H1 (cell line): ENCODE results near the gene SSTR3. TPM values are rescaled to one million over a fixed set of nuclear protein-coding genes. Genes with fewer than 3 reads are reported as not detected.

Experiments
- CTCF ChIA-PET: fragments of 300-600 bp; sonication (Branson Sonifier 250); formaldehyde crosslinking; loops from one replicate; lab custom pipeline; 2021; ENCODE audit not compliant: partially characterized antibody; lab: Charles Lee
- POLR2A ChIA-PET: fragments of 300-600 bp; sonication (Branson Sonifier 250); formaldehyde crosslinking; loops from one replicate; lab custom pipeline; 2021; ENCODE audit warnings: inconsistent platforms; ENCODE audit not compliant: partially characterized antibody; lab: Charles Lee
- DNase-seq, 2 experiments: peaks; one replicate each; pipeline versions ENCODE4 v3.0.0 to v3.0.0-alpha.2; 2010 to 2022; ENCODE audit warnings: low spot score in 2 of 2, low read depth in 1 of 2, mixed read lengths in 1 of 2
- FAIRE-seq: peaks from 2 replicates; lab custom pipeline; 2011; peaks lifted over from hg19 to GRCh38; lab: Jason Lieb, UNC
- H2AFZ ChIP-seq: 2 replicates; pipeline ENCODE4 v1.8.1; 2012; ENCODE audit warnings: low read length, inconsistent platforms
- H2AK5ac ChIP-seq: 2 replicates; pipeline ENCODE4 v1.6.1; 2013; ENCODE audit warnings: low read depth, low read length
- H2BK120ac ChIP-seq: replicated peaks from 2 replicates; pipeline ENCODE3; 2013; ENCODE audit warnings: low read depth, low read length, inconsistent platforms
- H2BK12ac ChIP-seq: 2 replicates; pipeline ENCODE4 v1.6.1; 2013; ENCODE audit warnings: low read depth, low read length
- H2BK15ac ChIP-seq: 2 replicates; pipeline ENCODE4 v1.6.1; 2013; ENCODE audit warnings: low read length
- H2BK20ac ChIP-seq: 2 replicates; pipeline ENCODE4 v1.6.1; 2013; ENCODE audit warnings: low read length
- H2BK5ac ChIP-seq: 2 replicates; pipeline ENCODE4 v1.6.1; 2013; ENCODE audit warnings: low read depth, low read length
- H3K14ac ChIP-seq: 2 replicates; pipeline ENCODE4 v1.6.1; 2013; ENCODE audit warnings: inconsistent platforms; ENCODE audit not compliant: insufficient read length
- H3K18ac ChIP-seq: 2 replicates; pipeline ENCODE4 v1.6.1; 2013; ENCODE audit warnings: low read length; ENCODE audit errors: extremely low read depth
- H3K23ac ChIP-seq: 2 replicates; pipeline ENCODE4 v1.6.1; 2013; ENCODE audit warnings: inconsistent platforms; ENCODE audit not compliant: insufficient read length
- H3K23me2 ChIP-seq: 2 replicates; pipeline ENCODE4 v1.6.1; 2013; ENCODE audit warnings: low read depth, low read length
- H3K27ac ChIP-seq: 2 replicates; pipeline ENCODE4 v1.6.1; 2011; ENCODE audit warnings: low read depth, low read length, inconsistent platforms
- H3K27me3 ChIP-seq, 4 experiments: replicated peaks in 1 of 4; 1 replicate in 1 of 4; 2 replicates in 3 of 4; pipeline versions ENCODE4 v1.6.1 to v1.8.1; 2011 to 2013; ENCODE audit warnings: low read length in 3 of 4, mild to moderate bottlenecking in 3 of 4, inconsistent platforms in 2 of 4, mixed read lengths in 2 of 4, moderate library complexity in 1 of 4; ENCODE audit not compliant: control insufficient read depth in 3 of 4, insufficient read depth in 3 of 4; ENCODE audit errors: extremely low read depth in 1 of 4
- H3K36me3 ChIP-seq, 4 experiments: 2 replicates each; pipeline versions ENCODE4 v1.6.1 to v1.8.1; 2011 to 2013; ENCODE audit warnings: mild to moderate bottlenecking in 4 of 4, low read length in 3 of 4, moderate library complexity in 2 of 4, control low read depth in 1 of 4, inconsistent platforms in 1 of 4; ENCODE audit not compliant: insufficient read depth in 4 of 4, control insufficient read depth in 2 of 4
- H3K4ac ChIP-seq: replicated peaks from 2 replicates; pipeline ENCODE3; 2013; ENCODE audit warnings: low read length, low read depth, mixed read lengths, inconsistent platforms; ENCODE audit not compliant: insufficient read length
- H3K4me1 ChIP-seq, 4 experiments: replicated peaks in 1 of 4; 1 replicate in 1 of 4; 2 replicates in 3 of 4; pipeline versions ENCODE4 v1.6.1 to v1.8.1; 2011 to 2013; ENCODE audit warnings: low read length in 3 of 4, inconsistent platforms in 2 of 4, mixed read lengths in 1 of 4; ENCODE audit not compliant: insufficient read depth in 4 of 4, control insufficient read depth in 3 of 4
- H3K4me2 ChIP-seq, 2 experiments: 2 replicates each; pipeline versions ENCODE4 v1.6.1 to v1.8.1; 2011 to 2013; ENCODE audit warnings: low read depth in 2 of 2, low read length in 2 of 2, control low read depth in 1 of 2, inconsistent platforms in 1 of 2, mild to moderate bottlenecking in 1 of 2; ENCODE audit not compliant: insufficient read depth in 1 of 2
- H3K4me3 ChIP-seq, 4 experiments: fragments of 200-600, 300-600 bp in 1 of 4; sonication (generic), shearing (Covaris generic), sonication (Bioruptor Twin) in 1 of 4; 2 replicates each; pipeline versions ENCODE4 v1.5.1 to v1.8.1; 2011 to 2016; ENCODE audit warnings: low read length in 4 of 4, low read depth in 3 of 4, control low read depth in 2 of 4, inconsistent platforms in 2 of 4, mild to moderate bottlenecking in 2 of 4, mixed read lengths in 1 of 4, moderate library complexity in 1 of 4; ENCODE audit not compliant: insufficient read depth in 2 of 4; ENCODE audit errors: extremely low read depth in 1 of 4
- H3K56ac ChIP-seq: replicated peaks from 2 replicates; pipeline ENCODE3; 2013; ENCODE audit warnings: low read depth, mild to moderate bottlenecking, mixed read lengths, low read length, inconsistent platforms; ENCODE audit not compliant: insufficient read length
- H3K79me1 ChIP-seq: 2 replicates; pipeline ENCODE4 v1.6.1; 2013; ENCODE audit warnings: low read depth, low read length, control low read depth
- H3K79me2 ChIP-seq, 2 experiments: 2 replicates each; pipeline versions ENCODE4 v1.6.1 to v1.8.1; 2012 to 2013; ENCODE audit warnings: low read length in 2 of 2, mild to moderate bottlenecking in 2 of 2, inconsistent platforms in 1 of 2; ENCODE audit not compliant: insufficient read depth in 2 of 2, control insufficient read depth in 1 of 2
- H3K9ac ChIP-seq, 4 experiments: replicated peaks in 1 of 4; 1 replicate in 1 of 4; 2 replicates in 3 of 4; pipeline versions ENCODE4 v1.6.1 to v1.8.1; 2011 to 2013; ENCODE audit warnings: low read depth in 3 of 4, low read length in 3 of 4, control low read depth in 2 of 4, mild to moderate bottlenecking in 2 of 4, moderate library complexity in 2 of 4, inconsistent platforms in 1 of 4; ENCODE audit errors: extremely low read depth in 1 of 4
- H3K9me3 ChIP-seq, 2 experiments: 2 replicates each; pipeline versions ENCODE4 v1.6.1 to v1.8.1; 2012 to 2013; ENCODE audit warnings: mild to moderate bottlenecking in 2 of 2, moderate library complexity in 2 of 2, control low read depth in 1 of 2, inconsistent platforms in 1 of 2, low read depth in 1 of 2, low read length in 1 of 2, mixed read lengths in 1 of 2; ENCODE audit not compliant: insufficient read depth in 2 of 2
- H4K20me1 ChIP-seq, 2 experiments: replicated peaks in 1 of 2; 2 replicates each; pipeline versions ENCODE3 to v1.8.1; 2011 to 2013; ENCODE audit warnings: inconsistent platforms in 2 of 2, low read length in 2 of 2, mild to moderate bottlenecking in 1 of 2; ENCODE audit not compliant: insufficient read depth in 2 of 2, control insufficient read depth in 1 of 2
- H4K5ac ChIP-seq: 2 replicates; pipeline ENCODE4 v1.6.1; 2013; ENCODE audit warnings: low read length, low read depth, mixed read lengths, inconsistent platforms; ENCODE audit not compliant: insufficient read length
- H4K8ac ChIP-seq: 2 replicates; pipeline ENCODE4 v1.8.0; 2013; ENCODE audit warnings: mild to moderate bottlenecking, moderate library complexity, low read length, inconsistent platforms; ENCODE audit not compliant: insufficient read depth; ENCODE audit errors: extremely low read depth
- H4K91ac ChIP-seq: replicated peaks from 2 replicates; pipeline ENCODE3; 2013; ENCODE audit warnings: low read length, mixed read lengths, inconsistent platforms; ENCODE audit not compliant: insufficient read length
- BACH1 ChIP-seq: IDR thresholded peaks from 2 replicates; pipeline ENCODE4 v1.6.1; 2012; ENCODE audit warnings: low read length, improper control_type of control experiment
- EGR1 ChIP-seq: IDR thresholded peaks from 2 replicates; pipeline ENCODE4 v1.6.1; 2011; ENCODE audit warnings: low read depth, low read length, borderline replicate concordance
- JUND ChIP-seq: IDR thresholded peaks from 2 replicates; pipeline ENCODE4 v1.6.1; 2011; ENCODE audit warnings: mild to moderate bottlenecking, improper control_type of control experiment, low read length
- MAFK ChIP-seq: IDR thresholded peaks from 2 replicates; pipeline ENCODE4 v1.6.1; 2012; ENCODE audit warnings: low read depth, mild to moderate bottlenecking, improper control_type of control experiment, low read length
- PHF8 ChIP-seq: fragments of 200-600 bp; sonication (generic); conservative IDR thresholded peaks from 2 replicates; pipeline ENCODE4 v1.7.1; 2012; ENCODE audit warnings: low read depth, mild to moderate bottlenecking, inconsistent platforms, low read length, moderate library complexity
- POLR2A ChIP-seq, 2 experiments: IDR thresholded peaks; 1 replicate in 1 of 2; 2 replicates in 1 of 2; pipeline ENCODE4 v1.6.1; 2011; ENCODE audit warnings: low read depth in 2 of 2, low read length in 2 of 2, mild to moderate bottlenecking in 2 of 2; ENCODE audit errors: control extremely low read depth in 1 of 2
- POLR2AphosphoS5 ChIP-seq: IDR thresholded peaks from 2 replicates; pipeline ENCODE4 v1.6.1; 2011; ENCODE audit warnings: low read depth, low read length
- RAD21 ChIP-seq, 2 experiments: IDR thresholded peaks in 1 of 2; conservative IDR thresholded peaks in 1 of 2; 2 replicates each; pipeline ENCODE4 v1.6.1; 2011; ENCODE audit warnings: low read depth in 2 of 2, low read length in 2 of 2, improper control_type of control experiment in 1 of 2, inconsistent platforms in 1 of 2, mild to moderate bottlenecking in 1 of 2, moderate library complexity in 1 of 2
- RBBP5 ChIP-seq: IDR thresholded peaks from 2 replicates; pipeline ENCODE4 v1.7.1; 2012; ENCODE audit warnings: low read depth, mild to moderate bottlenecking, inconsistent platforms, low read length, moderate library complexity, borderline replicate concordance
- RFX5 ChIP-seq: IDR thresholded peaks from 2 replicates; pipeline ENCODE4 v1.6.1; 2011; ENCODE audit warnings: low read depth, low read length, improper control_type of control experiment, borderline replicate concordance
- RNF2 ChIP-seq: fragments of 200-900, 300-1000 bp; sonication (generic); IDR thresholded peaks from 2 replicates; pipeline ENCODE4 v1.7.1; 2016; ENCODE audit warnings: borderline replicate concordance, low read depth, mild to moderate bottlenecking, antibody characterized with exemption, low read length; ENCODE audit not compliant: poor library complexity, severe bottlenecking; ENCODE audit errors: missing control alignments
- SIX5 ChIP-seq: IDR thresholded peaks from 2 replicates; pipeline ENCODE4 v1.6.1; 2011; ENCODE audit warnings: mild to moderate bottlenecking, low read depth, low read length
- WGBS, 2 experiments: shearing (Covaris generic) in 1 of 2; methylation state at CpG; one replicate each; pipeline versions ENCODE4 v1.1.6 to v1.1.7; 2013 to 2015; ENCODE audit warnings: low lambda C conversion rate in 2 of 2, mixed read lengths in 2 of 2, inconsistent platforms in 1 of 2, low coverage in 1 of 2, missing lambda C conversion rate in 1 of 2; ENCODE audit not compliant: insufficient replicate concordance in 2 of 2, insufficient coverage in 1 of 2, insufficient read length in 1 of 2; ENCODE audit errors: extremely low coverage in 1 of 2, missing lambda C conversion rate in 1 of 2; 5-methylcytosine and 5-hydroxymethylcytosine counted together
- polyA plus RNA-seq, 7 experiments: library from polyadenylated mRNA; depleted of rRNA in 3 of 7; stranded (reverse) in 5 of 7; unstranded in 2 of 7; fragments of >200 nt in 5 of 7; fragments of 200-250 nt in 2 of 7; gene quantifications; 1 replicate in 5 of 7; 2 replicates in 1 of 7; 4 replicates in 1 of 7; pipeline versions ENCODE4 v1.2.1 to v1.2.3, GENCODE V29; 2011 to 2013; ENCODE audit warnings: missing spikeins in 2 of 7, mixed read lengths in 2 of 7
- total RNA-seq: library from RNA; stranded (reverse); fragmentation: NEBNext Ultra II Directional; extraction: Animal tissue kit (Norgen Biotek cat#: 25700); gene quantifications from 2 replicates; pipeline ENCODE4 v1.2.1, GENCODE V29; 2021

Gene SSTR3
- total and polyA plus RNA-seq, 2 of the 8 experiments (the other 6 are each of a cell fraction or from before 2014, with no cell fraction given), result 0.22 to 0.77 TPM

- H3K4me3 ChIP-seq, result peak overlapping the region; percentile 61 to 78 (median 73)
- H3K23ac ChIP-seq, result no peak overlapping the region
- H2AFZ ChIP-seq, result peak overlapping the region; percentile 98
- no peaks in the 10 kb centered on the region for H3K9me3 ChIP-seq
- H2BK120ac ChIP-seq, result no peak overlapping the region
- no peak for FAIRE-seq
- peak overlapping the region; percentile 92 for H4K5ac ChIP-seq
- no peaks in the 10 kb centered on the region for H3K36me3 ChIP-seq
- no peak overlapping the region for H3K27ac ChIP-seq
- H3K23me2 ChIP-seq, result peaks cover 5% of the 10 kb centered on the region
- no peaks in the 10 kb centered on the region for H3K27me3 ChIP-seq
- H4K20me1 ChIP-seq, result peaks cover 0 to 4% of the 10 kb centered on the region in 2 experiments
- peaks cover 3 to 19% (median 10%) of the 10 kb centered on the region in 4 experiments; a peak in 5 of 7 replicates for H3K4me1 ChIP-seq
- H3K4ac ChIP-seq, result peak overlapping the region; percentile 87
- 0 out of 2 replicates have a peak overlapping the region, but pooled peaks have one; percentile 24 for H2BK20ac ChIP-seq
- H3K79me1 ChIP-seq, result no peaks in the 10 kb centered on the region
- DNase-seq, result peak; percentile 97 to 100
- H3K18ac ChIP-seq, result peak overlapping the region; percentile 96
- H2BK5ac ChIP-seq, result peak overlapping the region; percentile 35; the same call in 1 of the 2 replicates
- H3K14ac ChIP-seq, result peak overlapping the region; percentile 20
- ChIA-PET POLR2A (interaction anchor here (0.8 to 1.5 kb wide), 9 partner anchors 10 to 189 kb away, joined by 3 to 4 read pairs (median 3); no protein-coding TSS in a partner anchor), CTCF (interaction anchor here (0.6 to 7.7 kb wide), 34 partner anchors 9 to 328 kb away, joined by 3 to 77 read pairs (median 5); partner anchors contain the start of gene SSTR3)
- H3K4me2 ChIP-seq, result peak overlapping the region; percentile 81 to 96
- peak overlapping the region; percentile 95 for H4K91ac ChIP-seq
- peak overlapping the region; percentile 96 for H4K8ac ChIP-seq
- H2BK12ac ChIP-seq, result peak overlapping the region; percentile 60; the same call in 1 of the 2 replicates
- H2BK15ac ChIP-seq, result 0 out of 2 replicates have a peak overlapping the region, but pooled peaks have one; percentile 72
- peak overlapping the region in 3 of 4 experiments; percentile 66 to 70 (median 70); a peak in 5 of 7 replicates for H3K9ac ChIP-seq
- H2AK5ac ChIP-seq, result no peak overlapping the region
- H3K56ac ChIP-seq, result peak overlapping the region; percentile 86
- H3K79me2 ChIP-seq, result no peaks in the 10 kb centered on the region
- 2% methylated on average over 36 of the region's 58 CpGs; no CpG with 5 or more reads in 1 of the 2 experiments for WGBS, 2 experiments
- TF ChIP-seq RAD21 (IDR thresholded peaks at IDR 0.05 in 1 of 2, conservative IDR thresholded peaks at IDR 0.05 in 1 of 2; ENCODE audit: low read depth in 2 of 2, low read length in 2 of 2) (peak; percentile 63 to 66), SIX5 (no peak), RFX5 (no peak), JUND (no peak), EGR1 (no peak), POLR2AphosphoS5 (no peak), RBBP5 (peak; percentile 83), MAFK (no peak), BACH1 (peak; percentile 51), POLR2A (IDR thresholded peaks at IDR 0.05; ENCODE audit: control extremely low read depth in 1 of 2, low read depth in 2 of 2, low read length in 2 of 2) (peak in 1 of 2 experiments; percentile 84; a peak in 2 of 3 replicates), PHF8 (peak; percentile 90), RNF2 (no peak)
These were observed 13.0 kb downstream of the SSTR3 start for GRCh38 chr22:37199103-37199759.
